Spleen (tissue), 11 donors: ENCODE data around the gene SEZ6L2. TPM values are rescaled to one million over a fixed set of nuclear protein-coding genes. Genes with fewer than 3 reads are reported as not detected.

ENCODE experiments used
- DNase-seq: peaks from one replicate; pipeline ENCODE4 v3.0.0-alpha.2; 2020
- H3K27ac ChIP-seq, 8 donors: fragments of 200-600 bp; sonication (generic) in 7 of 8; 1 replicate in 4 of 8; 2 replicates in 4 of 8; pipeline versions ENCODE4 v1.5.0 to v1.8.0; 2016 to 2021; ENCODE audit warnings: inconsistent platforms in 4 of 8, mild to moderate bottlenecking in 4 of 8, moderate library complexity in 1 of 8
- H3K27me3 ChIP-seq, 7 donors: fragments of 200-600 bp; sonication (generic) in 6 of 7; replicated peaks in 1 of 7; 1 replicate in 4 of 7; 2 replicates in 3 of 7; pipeline versions ENCODE4 v1.5.0 to v1.8.0; 2016 to 2021; ENCODE audit warnings: inconsistent platforms in 3 of 7, mild to moderate bottlenecking in 1 of 7
- H3K36me3 ChIP-seq, 6 donors: fragments of 200-600 bp; sonication (generic) in 5 of 6; 1 replicate in 4 of 6; 2 replicates in 2 of 6; pipeline versions ENCODE4 v1.5.0 to v1.8.0; 2016 to 2021; ENCODE audit warnings: inconsistent platforms in 2 of 6
- H3K4me1 ChIP-seq, 6 donors: fragments of 200-600 bp; sonication (generic) in 5 of 6; 1 replicate in 3 of 6; 2 replicates in 3 of 6; pipeline versions ENCODE4 v1.5.0 to v1.8.0; 2016 to 2021; ENCODE audit warnings: inconsistent platforms in 3 of 6
- H3K4me3 ChIP-seq, 8 donors: fragments of 200-600 bp; sonication (generic) in 7 of 8; 1 replicate in 4 of 8; 2 replicates in 4 of 8; pipeline versions ENCODE4 v1.5.0 to v1.8.0; 2016 to 2021; ENCODE audit warnings: inconsistent platforms in 4 of 8, mild to moderate bottlenecking in 4 of 8, moderate library complexity in 2 of 8
- H3K9me3 ChIP-seq, 8 donors: fragments of 200-600 bp; sonication (generic) in 7 of 8; 1 replicate in 4 of 8; 2 replicates in 4 of 8; pipeline versions ENCODE4 v1.5.0 to v1.8.0; 2016 to 2021; ENCODE audit warnings: inconsistent platforms in 4 of 8
- CTCF ChIP-seq, 11 experiments: fragments of 200-600 bp in 7 of 11; fragments of 450-650 bp in 4 of 11; sonication (generic) in 4 of 11; IDR thresholded peaks in 8 of 11; conservative IDR thresholded peaks in 3 of 11; 1 replicate in 7 of 11; 2 replicates in 4 of 11; pipeline versions ENCODE4 v1.4.0 to v1.8.0; 2016 to 2021; ENCODE audit warnings: antibody characterized with exemption in 11 of 11, inconsistent platforms in 4 of 11, mild to moderate bottlenecking in 1 of 11
- POLR2A ChIP-seq, 3 donors: fragments of 450-650 bp; IDR thresholded peaks; one replicate each; pipeline ENCODE4 v1.5.1; 2017; ENCODE audit warnings: antibody characterized with exemption in 3 of 3, mild to moderate bottlenecking in 1 of 3
- POLR2AphosphoS5 ChIP-seq, 3 donors: sonication (generic); formaldehyde crosslinking; IDR thresholded peaks; one replicate each; pipeline ENCODE4 v1.5.1; 2017; ENCODE audit warnings: antibody characterized with exemption in 3 of 3
- WGBS, 5 donors: extraction: QIAGEN DNeasy Blood & Tissue Kit in 3 of 5; methylation state at CpG; one replicate each; pipeline versions ENCODE4 v1.1.5 to v1.1.7; 2013 to 2018; 5-methylcytosine and 5-hydroxymethylcytosine counted together
- intact Hi-C: fragments of 100-400 bp; cut with DNase I; formaldehyde crosslinking; loops from one replicate; pipeline ENCODE4 v1.15.0; 2023; ENCODE audit warnings: low total_unique reads
- polyA plus RNA-seq, 3 donors: library from polyadenylated mRNA; stranded (reverse); fragments of 200-250 nt; gene quantifications; one replicate each; pipeline ENCODE4 v1.2.1, GENCODE V29; 2013
- total RNA-seq, 7 donors: library from RNA; depleted of rRNA in 3 of 7; stranded (reverse); fragments of >200 nt in 3 of 7; fragmentation: NEBNext Ultra II Directional in 4 of 7; extraction: Animal tissue kit (Norgen Biotek cat#: 25700) in 4 of 7; gene quantifications; one replicate each; pipeline versions ENCODE4 v1.1.0 to v1.2.1, GENCODE V29; 2016 to 2021
- donor health status: healthy with polysubstance abuse.
- donor health status: DM: no; HTN: no; CAD: no; lungs with moderate emphysema.
- donor health status: DM: no; HTN: no; CAD: no.
- donor health status: Bipolar disorder and iron deficiency.
- donor health status: healthy.
- donor health status: DM: no; HTN: no; CAD: no.
- donor health status: DM: yes; HTN: yes; CAD: no.

Gene SEZ6L2
- total and polyA plus RNA-seq, 10 donors: 0.35 to 4.1 (median 2.1) TPM

DNA sequence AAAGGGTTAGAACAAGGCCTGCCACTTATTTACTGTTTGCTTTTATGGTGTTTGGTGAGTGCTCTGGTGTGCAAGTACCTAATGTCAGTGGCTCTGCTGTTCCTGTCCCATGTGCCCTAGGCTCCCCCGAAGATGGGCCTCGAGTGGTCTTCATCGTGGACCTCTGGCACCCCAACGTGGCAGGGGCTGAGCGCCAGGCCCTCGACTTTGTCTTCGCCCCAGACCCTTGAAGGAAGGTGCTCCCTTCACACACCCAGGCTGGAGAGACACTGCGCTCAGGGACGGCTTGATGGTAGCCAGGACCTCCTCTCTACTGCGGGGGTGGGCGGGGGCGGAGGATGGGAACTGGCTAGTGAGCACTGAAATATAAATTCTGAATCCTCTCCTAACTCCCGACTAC is 6.3 kb upstream of the SEZ6L2 start:
- Histone ChIP-seq H3K27ac (no peak overlapping the region), H3K9me3 (no peaks in the 10 kb centered on the region), H3K4me3 (no peak overlapping the region), H3K27me3 (peaks cover 0 to 12% (median 0%) of the 10 kb centered on the region in 7 donors), H3K4me1 (peaks cover 0 to 6% (median under 1%) of the 10 kb centered on the region in 6 donors), H3K36me3 (peaks cover 0 to 17% (median 3%) of the 10 kb centered on the region in 6 donors)
- 88 to 90% (median 88%) methylated on average over 13 of the region's 13 CpGs for WGBS, 5 donors
- TF ChIP-seq CTCF (IDR thresholded peaks at IDR 0.05 in 8 of 11, conservative IDR thresholded peaks at IDR 0.05 in 3 of 11) (no peak), POLR2AphosphoS5 (IDR thresholded peaks at IDR 0.05) (peak in 1 of 3 donors; percentile 41)
- intact Hi-C loops: no loop called here
- no peak for DNase-seq

DNA sequence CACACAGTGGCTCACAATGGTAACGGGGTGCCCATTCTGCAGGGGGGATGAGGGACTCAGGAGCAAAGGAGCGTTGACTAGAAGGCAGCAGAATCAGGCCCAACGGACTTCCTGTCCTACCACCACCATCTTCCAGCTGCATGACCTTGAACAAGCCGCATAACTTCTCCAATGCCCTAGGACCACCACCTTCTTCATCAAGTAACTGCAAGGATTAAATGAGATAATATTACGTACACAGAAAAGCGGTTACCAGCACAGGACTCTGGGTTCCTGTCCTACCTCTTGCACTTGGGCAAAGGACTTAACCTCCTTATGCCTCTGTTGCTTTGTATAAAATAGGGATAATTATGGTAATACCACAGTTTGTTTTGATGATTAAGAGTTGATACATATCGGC is 5.6 kb upstream of the SEZ6L2 start:
- Histone ChIP-seq H3K4me1 (peaks cover 0 to 13% (median 8%) of the 10 kb centered on the region in 6 donors), H3K4me3 (no peak overlapping the region), H3K36me3 (peaks cover 0 to 15% (median 3%) of the 10 kb centered on the region in 6 donors), H3K27me3 (peaks cover 0 to 19% (median 0%) of the 10 kb centered on the region in 7 donors), H3K27ac (no peak overlapping the region), H3K9me3 (no peaks in the 10 kb centered on the region)
- intact Hi-C loops: no loop called here
- DNase-seq: no peak
- TF ChIP-seq POLR2A (IDR thresholded peaks at IDR 0.05): no peak
- TF ChIP-seq POLR2AphosphoS5 (IDR thresholded peaks at IDR 0.05): no peak
- WGBS, 5 donors: 89 to 92% (median 90%) methylated on average over 7 of the region's 7 CpGs

DNA sequence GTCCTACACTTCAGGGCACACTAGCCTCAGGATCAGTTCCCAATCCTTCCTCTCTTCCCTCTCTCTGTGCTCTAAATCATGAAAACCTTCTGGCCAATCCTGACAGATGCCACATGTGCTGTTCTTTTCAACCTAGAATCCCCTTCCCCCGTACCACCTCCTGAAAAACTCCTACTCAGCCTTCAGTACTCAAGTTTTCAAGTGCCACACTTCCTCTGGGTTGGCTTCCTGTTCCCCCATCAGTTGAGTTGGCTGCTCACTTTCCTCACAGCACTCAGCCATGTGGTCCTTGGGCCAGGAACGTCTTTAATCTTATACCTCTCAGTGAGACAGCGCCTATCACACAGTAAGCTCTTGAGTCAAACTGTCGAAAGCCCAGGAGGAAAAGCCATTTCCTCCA is 4.2 kb upstream of the SEZ6L2 start:
- Histone ChIP-seq H3K27ac (no peak overlapping the region), H3K36me3 (peaks cover 0 to 15% (median 3%) of the 10 kb centered on the region in 6 donors), H3K4me1 (peaks cover 0 to 26% (median 18%) of the 10 kb centered on the region in 6 donors), H3K4me3 (no peak overlapping the region), H3K9me3 (no peaks in the 10 kb centered on the region), H3K27me3 (peaks cover 0 to 33% (median 11%) of the 10 kb centered on the region in 7 donors)
- 32 to 47% (median 38%) methylated on average over 4 of the region's 4 CpGs for WGBS, 5 donors
- TF ChIP-seq POLR2A (IDR thresholded peaks at IDR 0.05) (no peak), POLR2AphosphoS5 (IDR thresholded peaks at IDR 0.05) (no peak), CTCF (IDR thresholded peaks at IDR 0.05 in 8 of 11, conservative IDR thresholded peaks at IDR 0.05 in 3 of 11) (no peak)
- no peak for DNase-seq
- intact Hi-C loops: no loop called here

GRCh38 chr16:29901607-29901945 is 2.2 kb upstream of the SEZ6L2 start:
- TF ChIP-seq POLR2AphosphoS5 (IDR thresholded peaks at IDR 0.05) (no peak), CTCF (IDR thresholded peaks at IDR 0.05 in 8 of 11, conservative IDR thresholded peaks at IDR 0.05 in 3 of 11) (no peak), POLR2A (IDR thresholded peaks at IDR 0.05) (no peak)
- Histone ChIP-seq H3K4me3 (no peak overlapping the region), H3K27ac (no peak overlapping the region), H3K9me3 (no peaks in the 10 kb centered on the region), H3K36me3 (peaks cover 0 to 5% (median 0%) of the 10 kb centered on the region in 6 donors), H3K4me1 (peaks cover 0 to 27% (median 18%) of the 10 kb centered on the region in 6 donors), H3K27me3 (peaks cover 0 to 53% (median 25%) of the 10 kb centered on the region in 7 donors)
- 87 to 95% (median 90%) methylated on average over 7 to 19 of the region's 19 CpGs for WGBS, 5 donors
- intact Hi-C loops: no loop called here
- no peak for DNase-seq
